ENCODE results near the gene CUX1.

Gene CUX1

GRCh38 chr7:101968720-101969466 is 151.5 kb downstream of the CUX1 start:
- no peaks in the 10 kb centered on the region for H3K9me3 ChIP-seq (ENCODE audit: severe bottlenecking)
- H3K36me3 ChIP-seq (ENCODE audit: low read depth), result no peaks in the 10 kb centered on the region
- no peak for ATAC-seq (ENCODE audit: low read depth)
- no peaks in the 10 kb centered on the region for H3K4me1 ChIP-seq (ENCODE audit: insufficient read depth, poor library complexity, severe bottlenecking)
- DNase-seq (ENCODE audit: low spot score), result no peak
- H3K4me3 ChIP-seq (ENCODE audit: severe bottlenecking), result no peak overlapping the region
- no peaks in the 10 kb centered on the region for H3K27me3 ChIP-seq (ENCODE audit: insufficient read depth, poor library complexity, severe bottlenecking)
- no peak for TF ChIP-seq CTCF (IDR thresholded peaks at IDR 0.05; ENCODE audit: poor library complexity, severe bottlenecking)
- H3K27ac ChIP-seq (ENCODE audit: poor library complexity, severe bottlenecking), result no peak overlapping the region

GRCh38 chr7:101969997-101970585 is 152.7 kb downstream of the CUX1 start:
- ATAC-seq (ENCODE audit: low read depth), result no peak
- no peak overlapping the region for H3K27ac ChIP-seq (ENCODE audit: poor library complexity, severe bottlenecking)

GRCh38 chr7:101970801-101971200 is 153.4 kb downstream of the CUX1 start:
- H3K27ac ChIP-seq (ENCODE audit: poor library complexity, severe bottlenecking), result no peak overlapping the region
- DNase-seq (ENCODE audit: low spot score), result no peak
- peaks cover 2% of the 10 kb centered on the region for H3K4me1 ChIP-seq (ENCODE audit: insufficient read depth, poor library complexity, severe bottlenecking)
- TF ChIP-seq CTCF (IDR thresholded peaks at IDR 0.05; ENCODE audit: poor library complexity, severe bottlenecking), result no peak
- H3K9me3 ChIP-seq (ENCODE audit: severe bottlenecking), result no peaks in the 10 kb centered on the region
- no peaks in the 10 kb centered on the region for H3K27me3 ChIP-seq (ENCODE audit: insufficient read depth, poor library complexity, severe bottlenecking)
- ATAC-seq (ENCODE audit: low read depth), result no peak
- no peak overlapping the region for H3K4me3 ChIP-seq (ENCODE audit: severe bottlenecking)
- H3K36me3 ChIP-seq (ENCODE audit: low read depth), result no peaks in the 10 kb centered on the region

More at GRCh38 chr7:101969997-101970585, 152.7 kb downstream of the CUX1 start:
- Histone ChIP-seq H3K27me3 (ENCODE audit: insufficient read depth, poor library complexity, severe bottlenecking) (no peaks in the 10 kb centered on the region), H3K36me3 (ENCODE audit: low read depth) (no peaks in the 10 kb centered on the region), H3K4me1 (ENCODE audit: insufficient read depth, poor library complexity, severe bottlenecking) (no peaks in the 10 kb centered on the region), H3K4me3 (ENCODE audit: severe bottlenecking) (no peak overlapping the region), H3K9me3 (ENCODE audit: severe bottlenecking) (no peaks in the 10 kb centered on the region)
- no peak for DNase-seq (ENCODE audit: low spot score)
- TF ChIP-seq CTCF (IDR thresholded peaks at IDR 0.05; ENCODE audit: poor library complexity, severe bottlenecking), result no peak

- TF ChIP-seq CTCF (IDR thresholded peaks at IDR 0.05; ENCODE audit: poor library complexity, severe bottlenecking), result no peak
- Histone ChIP-seq H3K4me1 (ENCODE audit: insufficient read depth, poor library complexity, severe bottlenecking) (peaks cover 4% of the 10 kb centered on the region), H3K27me3 (ENCODE audit: insufficient read depth, poor library complexity, severe bottlenecking) (no peaks in the 10 kb centered on the region), H3K9me3 (ENCODE audit: severe bottlenecking) (no peaks in the 10 kb centered on the region), H3K4me3 (ENCODE audit: severe bottlenecking) (no peak overlapping the region), H3K27ac (ENCODE audit: poor library complexity, severe bottlenecking) (no peak overlapping the region), H3K36me3 (ENCODE audit: low read depth) (no peaks in the 10 kb centered on the region)
- ATAC-seq (ENCODE audit: low read depth) (no peak), DNase-seq (ENCODE audit: low spot score) (no peak)
These were observed 154.0 kb downstream of the CUX1 start for GRCh38 chr7:101971457-101971856.

- Histone ChIP-seq H3K27ac (ENCODE audit: poor library complexity, severe bottlenecking) (no peak overlapping the region), H3K36me3 (ENCODE audit: low read depth) (no peaks in the 10 kb centered on the region), H3K4me1 (ENCODE audit: insufficient read depth, poor library complexity, severe bottlenecking) (peaks cover 4% of the 10 kb centered on the region), H3K27me3 (ENCODE audit: insufficient read depth, poor library complexity, severe bottlenecking) (no peaks in the 10 kb centered on the region), H3K9me3 (ENCODE audit: severe bottlenecking) (no peaks in the 10 kb centered on the region), H3K4me3 (ENCODE audit: severe bottlenecking) (no peak overlapping the region)
- no peak for ATAC-seq (ENCODE audit: low read depth)
- no peak for DNase-seq (ENCODE audit: low spot score)
- TF ChIP-seq CTCF (IDR thresholded peaks at IDR 0.05; ENCODE audit: poor library complexity, severe bottlenecking), result no peak
These were observed 155.2 kb downstream of the CUX1 start for GRCh38 chr7:101972627-101973026.

All from RWPE2 (cell line).